Gastroesophageal sphincter (tissue), 3 donors: Measurements from ENCODE around the gene RAB11FIP3.

Source experiments
- POLR2AphosphoS5 ChIP-seq: sonication (generic); formaldehyde crosslinking; IDR thresholded peaks from one replicate; pipeline ENCODE4 v1.6.1; 2017; ENCODE audit warnings: antibody characterized with exemption
- TF ChIP-seq, protein P1 (sequence below), 4 experiments: fragments of 200-600 bp in 2 of 4; fragments of 450-650 bp in 2 of 4; sonication (generic) in 1 of 4; IDR thresholded peaks; one replicate each; pipeline ENCODE4 v1.5.1; 2017 to 2019; ENCODE audit warnings: antibody characterized with exemption in 4 of 4, mild to moderate bottlenecking in 2 of 4, moderate library complexity in 2 of 4

DNA sequence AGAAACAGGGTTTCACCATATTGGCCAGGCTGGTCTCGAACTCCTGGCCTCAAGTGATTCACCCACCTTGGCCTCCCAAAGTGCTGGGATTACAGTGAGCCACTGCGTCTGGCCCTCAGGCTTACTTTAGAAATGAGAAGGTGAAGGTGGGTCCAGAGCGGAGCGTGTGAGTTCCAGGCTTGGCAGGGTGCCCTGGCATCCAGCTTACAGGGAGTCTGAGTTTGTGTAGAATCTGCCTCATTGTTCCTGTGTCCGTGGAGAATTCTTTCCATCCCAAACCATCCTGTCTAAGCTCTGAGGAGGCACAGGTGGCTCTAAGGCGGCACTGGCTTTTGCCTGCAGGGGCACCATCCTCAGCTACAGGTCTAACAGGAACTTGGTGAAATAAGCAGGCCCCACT, 50.6 kb downstream of the RAB11FIP3 start:
- TF ChIP-seq, protein P1, sequence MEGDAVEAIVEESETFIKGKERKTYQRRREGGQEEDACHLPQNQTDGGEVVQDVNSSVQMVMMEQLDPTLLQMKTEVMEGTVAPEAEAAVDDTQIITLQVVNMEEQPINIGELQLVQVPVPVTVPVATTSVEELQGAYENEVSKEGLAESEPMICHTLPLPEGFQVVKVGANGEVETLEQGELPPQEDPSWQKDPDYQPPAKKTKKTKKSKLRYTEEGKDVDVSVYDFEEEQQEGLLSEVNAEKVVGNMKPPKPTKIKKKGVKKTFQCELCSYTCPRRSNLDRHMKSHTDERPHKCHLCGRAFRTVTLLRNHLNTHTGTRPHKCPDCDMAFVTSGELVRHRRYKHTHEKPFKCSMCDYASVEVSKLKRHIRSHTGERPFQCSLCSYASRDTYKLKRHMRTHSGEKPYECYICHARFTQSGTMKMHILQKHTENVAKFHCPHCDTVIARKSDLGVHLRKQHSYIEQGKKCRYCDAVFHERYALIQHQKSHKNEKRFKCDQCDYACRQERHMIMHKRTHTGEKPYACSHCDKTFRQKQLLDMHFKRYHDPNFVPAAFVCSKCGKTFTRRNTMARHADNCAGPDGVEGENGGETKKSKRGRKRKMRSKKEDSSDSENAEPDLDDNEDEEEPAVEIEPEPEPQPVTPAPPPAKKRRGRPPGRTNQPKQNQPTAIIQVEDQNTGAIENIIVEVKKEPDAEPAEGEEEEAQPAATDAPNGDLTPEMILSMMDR (IDR thresholded peaks at IDR 0.05): no peak
- TF ChIP-seq POLR2AphosphoS5: no peak
